ENCODE data around the gene PELI1.
A peak's percentile ranks its signal among the peaks of the same experiment; 100 is the strongest.
"Not testable (repeated sequence)": the region's sequence is repeated elsewhere in the genome, so short reads cannot be mapped to it uniquely, and the experiment has no call there.

PELI1 gene

GRCh38 chr2:64085936-64086335 lies 58.3 kb downstream of the PELI1 start:
- no peak for DNase-seq (ENCODE audit: low spot score)

GRCh38 chr2:64081046-64081445 lies 63.2 kb downstream of the PELI1 start:
- DNase-seq (ENCODE audit: low spot score): no peak

- DNase-seq (ENCODE audit: low spot score): no peak
Observed at GRCh38 chr2:64080179-64080578, 64.0 kb downstream of the PELI1 start.

- not testable (repeated sequence) for DNase-seq (ENCODE audit: low spot score)
Observed at GRCh38 chr2:64079688-64080087, 64.5 kb downstream of the PELI1 start.

GRCh38 chr2:64076828-64077227 lies 67.4 kb downstream of the PELI1 start:
- not testable (repeated sequence) for DNase-seq (ENCODE audit: low spot score)

- DNase-seq (ENCODE audit: low spot score): not testable (repeated sequence)
Observed at GRCh38 chr2:64074616-64075015, 69.6 kb downstream of the PELI1 start.

- no peak for DNase-seq (ENCODE audit: low spot score)
Observed at GRCh38 chr2:64067326-64067725, 76.9 kb downstream of the PELI1 start.

- no peak for DNase-seq (ENCODE audit: low spot score)
Observed at GRCh38 chr2:64065516-64065915, 78.7 kb downstream of the PELI1 start.

- no peak for DNase-seq (ENCODE audit: low spot score)
Observed at GRCh38 chr2:64063924-64064331, 80.3 kb downstream of the PELI1 start.

- no peak for DNase-seq (ENCODE audit: low spot score)
Observed at GRCh38 chr2:64063454-64063853, 80.8 kb downstream of the PELI1 start.

GRCh38 chr2:64062840-64063239 lies 81.4 kb downstream of the PELI1 start:
- no peak for DNase-seq (ENCODE audit: low spot score)

- DNase-seq (ENCODE audit: low spot score): no peak
Observed at GRCh38 chr2:64059270-64059669, 85.0 kb downstream of the PELI1 start.

- DNase-seq (ENCODE audit: low spot score): no peak
Observed at GRCh38 chr2:64056021-64056420, 88.2 kb downstream of the PELI1 start.

GRCh38 chr2:64054161-64054915 lies 89.9 kb downstream of the PELI1 start:
- no peak for DNase-seq (ENCODE audit: low spot score)

GRCh38 chr2:64052463-64053241 lies 91.6 kb downstream of the PELI1 start:
- DNase-seq (ENCODE audit: low spot score): no peak

- peak; percentile 71 for DNase-seq (ENCODE audit: low spot score)
Observed at GRCh38 chr2:64049633-64050220, 94.5 kb downstream of the PELI1 start.

GRCh38 chr2:64045938-64046337 lies 98.3 kb downstream of the PELI1 start:
- no peak for DNase-seq (ENCODE audit: low spot score)
